Measurements from ENCODE around the gene BTBD16.

DNA sequence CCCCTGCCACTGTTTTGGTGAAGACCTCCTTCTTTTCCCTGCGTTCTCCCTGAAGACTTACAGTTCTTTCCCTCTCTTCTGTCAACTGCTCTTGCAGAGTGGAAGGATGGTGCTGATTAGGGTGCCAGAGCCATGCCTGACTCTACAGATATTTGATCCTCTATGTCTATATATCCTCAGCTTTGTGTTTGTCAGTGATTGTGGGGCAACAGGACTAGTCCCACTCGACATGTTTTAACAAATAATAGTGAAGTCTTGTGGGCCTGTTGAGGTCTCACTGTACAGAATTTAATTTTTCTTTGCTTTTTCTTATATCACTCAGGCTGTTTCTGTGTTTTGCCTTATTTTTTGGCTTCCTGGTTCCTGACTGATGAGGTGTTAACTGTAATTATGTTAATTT, 108.4 kb downstream of the BTBD16 start:
- no peak for TF ChIP-seq POLR2A (IDR thresholded peaks at IDR 0.05; ENCODE audit: low read depth, low read length)
- no peak for TF ChIP-seq POLR2AphosphoS5 (IDR thresholded peaks at IDR 0.05; ENCODE audit: low read depth, low read length)
- TF ChIP-seq TAF1 (IDR thresholded peaks at IDR 0.05; ENCODE audit: low read depth, low read length), result no peak
- no peak for TF ChIP-seq SPI1 (IDR thresholded peaks at IDR 0.05; ENCODE audit: low read depth, low read length)
- no peak for TF ChIP-seq PAX5 (IDR thresholded peaks at IDR 0.05; ENCODE audit: insufficient read depth, low read length, severe bottlenecking)
